ENCODE results near the gene SOAT1.
A peak's percentile ranks its signal among the peaks of the same experiment; 100 is the strongest.

SOAT1 gene

GRCh38 chr1:179296356-179297104 lies 2.9 kb downstream of the SOAT1 start:
- H3K27ac Mint-ChIP-seq, result no peak overlapping the region
- no peak for ATAC-seq
- DNase-seq, result no peak
- peak overlapping the region; percentile 42 to 65 for H3K4me3 Mint-ChIP-seq
- H3K4me1 Mint-ChIP-seq, result peaks cover 67% of the 10 kb centered on the region
- H3K27me3 Mint-ChIP-seq, result no peaks in the 10 kb centered on the region
- H3K9me3 Mint-ChIP-seq, result no peaks in the 10 kb centered on the region

GRCh38 chr1:179297105-179297378 lies 3.4 kb downstream of the SOAT1 start:
- ATAC-seq, result no peak
- Mint-ChIP-seq H3K27ac (no peak overlapping the region), H3K4me3 (peak overlapping the region in 1 of 2 donors; percentile 40), H3K9me3 (no peaks in the 10 kb centered on the region), H3K27me3 (no peaks in the 10 kb centered on the region), H3K4me1 (peaks cover 72% of the 10 kb centered on the region)
- no peak for DNase-seq

- DNase-seq, result peak in 1 of 2 donors; percentile 66
- Mint-ChIP-seq H3K4me1 (peaks cover 80% of the 10 kb centered on the region), H3K27me3 (no peaks in the 10 kb centered on the region), H3K9me3 (no peaks in the 10 kb centered on the region), H3K27ac (peak overlapping the region in 1 of 2 donors; percentile 93), H3K4me3 (peak overlapping the region; percentile 11 to 60)
- ATAC-seq, result peak; percentile 99
These were observed 5.4 kb downstream of the SOAT1 start for GRCh38 chr1:179298952-179299351.

- Mint-ChIP-seq H3K4me1 (peaks cover 83% of the 10 kb centered on the region), H3K27ac (peak overlapping the region in 1 of 2 donors; percentile 69), H3K27me3 (no peaks in the 10 kb centered on the region), H3K9me3 (no peaks in the 10 kb centered on the region), H3K4me3 (peak overlapping the region; percentile 54 to 76)
- ATAC-seq, result no peak
- no peak for DNase-seq
These were observed 6.5 kb downstream of the SOAT1 start for GRCh38 chr1:179300112-179300511.

GRCh38 chr1:179302070-179302469 lies 8.5 kb downstream of the SOAT1 start:
- ATAC-seq (no peak), DNase-seq (no peak)
- Mint-ChIP-seq H3K27ac (no peak overlapping the region), H3K4me1 (peaks cover 74% of the 10 kb centered on the region), H3K9me3 (no peaks in the 10 kb centered on the region), H3K4me3 (no peak overlapping the region), H3K27me3 (no peaks in the 10 kb centered on the region)

- H3K4me1 Mint-ChIP-seq, result peaks cover 62% of the 10 kb centered on the region
These were observed 9.7 kb downstream of the SOAT1 start for GRCh38 chr1:179303200-179303785.

GRCh38 chr1:179305450-179305849 lies 11.9 kb downstream of the SOAT1 start:
- Mint-ChIP-seq H3K4me1 (peaks cover 43% of the 10 kb centered on the region), H3K9me3 (no peaks in the 10 kb centered on the region), H3K27ac (no peak overlapping the region)

More at GRCh38 chr1:179303200-179303785, 9.7 kb downstream of the SOAT1 start:
- ATAC-seq (no peak), DNase-seq (no peak)
- H3K27ac Mint-ChIP-seq, result no peak overlapping the region
- no peaks in the 10 kb centered on the region for H3K9me3 Mint-ChIP-seq
- no peaks in the 10 kb centered on the region for H3K27me3 Mint-ChIP-seq
- no peak overlapping the region for H3K4me3 Mint-ChIP-seq

GRCh38 chr1:179310291-179310690 lies 16.7 kb downstream of the SOAT1 start:
- peaks cover 16% of the 10 kb centered on the region for H3K4me1 Mint-ChIP-seq
- H3K9me3 Mint-ChIP-seq, result no peaks in the 10 kb centered on the region
- H3K4me3 Mint-ChIP-seq, result no peak overlapping the region
- H3K27me3 Mint-ChIP-seq, result no peaks in the 10 kb centered on the region
- H3K27ac Mint-ChIP-seq, result no peak overlapping the region
- DNase-seq, result no peak
- no peak for ATAC-seq

More at GRCh38 chr1:179305450-179305849, 11.9 kb downstream of the SOAT1 start:
- DNase-seq (no peak), ATAC-seq (no peak)
- Mint-ChIP-seq H3K27me3 (no peaks in the 10 kb centered on the region), H3K4me3 (no peak overlapping the region)

- no peaks in the 10 kb centered on the region for H3K27me3 Mint-ChIP-seq
- peaks cover 15% of the 10 kb centered on the region for H3K4me1 Mint-ChIP-seq
- ATAC-seq, result no peak
- H3K27ac Mint-ChIP-seq, result no peak overlapping the region
- H3K4me3 Mint-ChIP-seq, result no peak overlapping the region
- H3K9me3 Mint-ChIP-seq, result no peaks in the 10 kb centered on the region
- DNase-seq, result no peak
These were observed 17.1 kb downstream of the SOAT1 start for GRCh38 chr1:179310721-179311120.

GRCh38 chr1:179311149-179311700 lies 17.6 kb downstream of the SOAT1 start:
- Mint-ChIP-seq H3K4me3 (no peak overlapping the region), H3K27ac (peak overlapping the region in 1 of 2 donors; percentile 28), H3K4me1 (peaks cover 10% of the 10 kb centered on the region), H3K27me3 (no peaks in the 10 kb centered on the region), H3K9me3 (no peaks in the 10 kb centered on the region)
- ATAC-seq, result no peak
- no peak for DNase-seq

GRCh38 chr1:179313004-179313403 lies 19.4 kb downstream of the SOAT1 start:
- Mint-ChIP-seq H3K4me1 (peaks cover 10% of the 10 kb centered on the region), H3K27ac (no peak overlapping the region), H3K27me3 (no peaks in the 10 kb centered on the region), H3K4me3 (no peak overlapping the region), H3K9me3 (no peaks in the 10 kb centered on the region)
- no peak for DNase-seq
- ATAC-seq, result no peak

- H3K27me3 Mint-ChIP-seq, result no peaks in the 10 kb centered on the region
- no peak overlapping the region for H3K27ac Mint-ChIP-seq
- ATAC-seq (no peak), DNase-seq (no peak)
- H3K9me3 Mint-ChIP-seq, result no peaks in the 10 kb centered on the region
- H3K4me1 Mint-ChIP-seq, result peaks cover 10% of the 10 kb centered on the region
- H3K4me3 Mint-ChIP-seq, result no peak overlapping the region
These were observed 21.3 kb downstream of the SOAT1 start for GRCh38 chr1:179314928-179315327.

- H3K27ac Mint-ChIP-seq, result no peak overlapping the region
- DNase-seq, result no peak
- peaks cover 0 to 12% of the 10 kb centered on the region in 2 donors for H3K9me3 Mint-ChIP-seq
- H3K4me1 Mint-ChIP-seq, result peaks cover 14% of the 10 kb centered on the region
- no peak for ATAC-seq
- H3K27me3 Mint-ChIP-seq, result no peaks in the 10 kb centered on the region
- H3K4me3 Mint-ChIP-seq, result no peak overlapping the region
These were observed 24.9 kb downstream of the SOAT1 start for GRCh38 chr1:179318491-179318890.

- no peak for DNase-seq
- Mint-ChIP-seq H3K4me3 (no peak overlapping the region), H3K27me3 (no peaks in the 10 kb centered on the region), H3K9me3 (peaks cover 0 to 12% of the 10 kb centered on the region in 2 donors), H3K27ac (peak overlapping the region in 1 of 2 donors; percentile 87), H3K4me1 (peaks cover 14% of the 10 kb centered on the region)
- ATAC-seq, result no peak
These were observed 28.1 kb downstream of the SOAT1 start for GRCh38 chr1:179321533-179322216.

GRCh38 chr1:179322557-179322956 lies 29.0 kb downstream of the SOAT1 start:
- Mint-ChIP-seq H3K27ac (peak overlapping the region in 1 of 2 donors; percentile 67), H3K27me3 (no peaks in the 10 kb centered on the region), H3K9me3 (peaks cover 0 to 12% of the 10 kb centered on the region in 2 donors), H3K4me1 (peaks cover 14% of the 10 kb centered on the region), H3K4me3 (no peak overlapping the region)
- ATAC-seq (no peak), DNase-seq (no peak)

GRCh38 chr1:179323436-179323835 lies 29.8 kb downstream of the SOAT1 start:
- DNase-seq (no peak), ATAC-seq (no peak)
- peaks cover 0 to 12% of the 10 kb centered on the region in 2 donors for H3K9me3 Mint-ChIP-seq
- H3K27me3 Mint-ChIP-seq, result no peaks in the 10 kb centered on the region
- H3K4me3 Mint-ChIP-seq, result no peak overlapping the region
- no peak overlapping the region for H3K27ac Mint-ChIP-seq
- H3K4me1 Mint-ChIP-seq, result peaks cover 14% of the 10 kb centered on the region
